AG10803 (cell line): ENCODE data around the gene CHD1.
A peak's percentile ranks its signal among the peaks of the same experiment; 100 is the strongest.

Source experiments
- DNase-seq: peaks from one replicate; pipeline ENCODE4 v3.0.0; 2010; ENCODE audit warnings: low read depth
- H3K4me3 ChIP-seq: 2 replicates; pipeline ENCODE4 v1.5.1; 2011; ENCODE audit warnings: mild to moderate bottlenecking, low read length, control low read depth
- TF ChIP-seq, protein P1 (sequence below): conservative IDR thresholded peaks from 2 replicates; pipeline ENCODE4 v1.5.1; 2011; ENCODE audit warnings: mild to moderate bottlenecking, low read length, control low read depth, inconsistent platforms

CHD1 gene

DNA sequence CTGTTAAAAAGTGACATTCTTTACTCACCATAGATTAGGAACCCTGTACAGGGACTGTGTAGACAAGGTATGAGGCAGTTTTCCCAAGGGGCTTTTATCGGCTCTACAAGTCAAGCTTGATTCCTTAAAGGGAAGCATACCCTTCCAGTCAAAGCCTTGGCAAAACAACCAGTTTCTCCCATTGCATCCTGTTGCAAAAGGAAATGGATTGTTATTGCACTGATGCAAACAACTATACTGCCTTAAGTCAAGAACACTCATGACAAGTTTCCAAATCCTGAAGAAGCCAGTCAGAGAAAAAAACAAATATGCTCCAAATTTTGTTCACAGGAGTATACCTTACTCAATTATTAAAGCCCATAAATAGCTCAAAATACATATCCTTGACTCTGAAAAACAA lies 87.9 kb downstream of the CHD1 start:
- no peak for DNase-seq
- H3K4me3 ChIP-seq, result no peak overlapping the region
- TF ChIP-seq, protein P1, sequence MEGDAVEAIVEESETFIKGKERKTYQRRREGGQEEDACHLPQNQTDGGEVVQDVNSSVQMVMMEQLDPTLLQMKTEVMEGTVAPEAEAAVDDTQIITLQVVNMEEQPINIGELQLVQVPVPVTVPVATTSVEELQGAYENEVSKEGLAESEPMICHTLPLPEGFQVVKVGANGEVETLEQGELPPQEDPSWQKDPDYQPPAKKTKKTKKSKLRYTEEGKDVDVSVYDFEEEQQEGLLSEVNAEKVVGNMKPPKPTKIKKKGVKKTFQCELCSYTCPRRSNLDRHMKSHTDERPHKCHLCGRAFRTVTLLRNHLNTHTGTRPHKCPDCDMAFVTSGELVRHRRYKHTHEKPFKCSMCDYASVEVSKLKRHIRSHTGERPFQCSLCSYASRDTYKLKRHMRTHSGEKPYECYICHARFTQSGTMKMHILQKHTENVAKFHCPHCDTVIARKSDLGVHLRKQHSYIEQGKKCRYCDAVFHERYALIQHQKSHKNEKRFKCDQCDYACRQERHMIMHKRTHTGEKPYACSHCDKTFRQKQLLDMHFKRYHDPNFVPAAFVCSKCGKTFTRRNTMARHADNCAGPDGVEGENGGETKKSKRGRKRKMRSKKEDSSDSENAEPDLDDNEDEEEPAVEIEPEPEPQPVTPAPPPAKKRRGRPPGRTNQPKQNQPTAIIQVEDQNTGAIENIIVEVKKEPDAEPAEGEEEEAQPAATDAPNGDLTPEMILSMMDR, result no peak

DNA sequence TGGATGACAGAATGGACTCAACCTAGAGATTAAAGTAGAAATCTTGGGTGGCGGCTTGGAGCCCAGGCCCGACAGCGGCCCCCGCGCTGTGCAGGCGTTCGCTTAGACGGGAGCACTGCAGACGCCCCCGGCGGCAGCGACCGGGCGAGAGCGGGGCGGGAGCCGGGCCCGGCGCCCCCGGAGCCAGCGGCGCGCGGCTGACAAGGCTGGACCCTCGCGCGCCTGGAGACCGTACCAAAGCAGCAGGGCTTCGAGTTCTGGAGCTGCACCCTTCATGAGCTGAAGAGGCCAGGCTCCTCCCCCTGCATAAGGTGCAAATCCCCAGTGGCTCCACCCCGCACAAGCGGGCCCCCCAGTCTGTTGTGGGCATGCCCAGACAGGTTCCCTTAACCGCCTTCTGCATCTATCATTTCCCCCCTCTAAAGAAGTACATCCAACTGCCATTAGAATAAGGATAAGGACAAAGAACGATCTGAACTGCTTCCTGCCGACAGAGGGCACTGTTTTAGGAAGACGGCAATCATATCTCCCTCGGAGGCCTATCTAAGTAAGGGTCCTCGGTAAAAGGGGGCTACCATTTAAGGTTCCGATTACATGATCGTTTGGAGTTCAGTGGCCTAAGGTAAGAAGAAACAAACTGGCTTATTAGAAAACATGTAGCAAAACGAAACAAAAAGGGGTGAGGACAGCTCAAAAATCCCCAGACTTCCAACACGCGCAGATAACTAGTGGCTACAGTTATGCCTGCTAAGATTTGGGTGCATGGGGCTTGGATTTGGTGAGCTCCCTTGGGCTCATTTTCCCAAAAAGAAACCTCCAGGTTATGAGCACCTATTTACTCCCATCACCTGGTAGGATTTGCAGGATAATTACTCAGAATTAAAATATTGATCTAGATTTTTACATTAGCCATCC lies 89.1 kb downstream of the CHD1 start:
- H3K4me3 ChIP-seq, result peak overlapping the region; percentile 23; the same call in 1 of the 2 replicates
- peak; percentile 8 for DNase-seq
- TF ChIP-seq, protein P1, result peak; percentile 52

DNA sequence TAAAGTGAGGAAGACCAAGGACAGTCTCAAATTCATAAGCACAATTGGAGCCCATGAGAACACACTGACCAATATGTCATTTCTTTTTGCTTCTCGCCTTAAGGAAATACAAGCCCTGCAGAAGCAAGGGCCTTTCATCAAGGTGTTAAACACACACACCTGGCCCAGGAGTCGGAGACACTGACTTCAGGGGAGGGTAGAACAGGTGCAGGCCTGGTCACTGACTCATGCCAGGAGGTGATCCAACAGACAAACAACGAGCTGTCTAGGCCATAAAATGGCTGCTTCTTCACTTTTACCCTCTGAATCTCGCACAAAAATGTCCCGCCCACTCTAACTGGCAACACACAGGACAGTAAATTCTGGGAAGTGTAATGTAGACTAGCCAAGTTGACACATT lies 92.6 kb downstream of the CHD1 start:
- TF ChIP-seq, protein P1, result no peak
- DNase-seq, result no peak
- no peak overlapping the region for H3K4me3 ChIP-seq

DNA sequence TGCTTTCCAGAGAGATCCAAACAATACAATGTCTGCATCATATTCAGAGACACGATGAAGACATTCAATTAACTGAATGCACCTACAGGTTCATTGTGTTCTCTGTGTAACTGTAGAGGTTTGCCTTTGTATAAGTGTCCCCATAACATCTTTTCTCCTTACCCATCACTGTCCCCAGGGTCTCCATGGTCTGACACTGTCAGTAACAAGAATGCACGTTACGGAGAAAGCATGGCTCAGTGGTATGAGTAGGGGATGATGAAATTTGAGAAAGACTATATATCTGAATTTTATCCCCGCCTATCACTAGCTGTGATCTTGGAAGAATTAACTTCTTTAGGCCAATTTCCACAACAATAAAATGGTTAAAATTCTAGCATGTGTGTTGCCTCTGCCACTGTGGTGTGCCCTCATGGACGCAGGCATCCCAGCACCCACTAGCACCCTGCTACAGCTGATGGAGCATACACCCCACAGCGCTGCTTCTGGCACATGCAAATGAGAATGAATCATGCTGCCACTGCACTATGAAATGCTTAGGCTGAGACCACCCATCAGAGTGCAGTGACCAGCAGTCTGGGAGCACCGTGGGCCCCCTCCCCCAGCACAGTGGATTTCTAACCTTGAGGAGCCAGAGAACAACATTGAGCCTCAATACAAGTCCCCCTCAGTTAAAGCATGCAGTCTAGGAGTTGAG lies 101.1 kb downstream of the CHD1 start:
- H3K4me3 ChIP-seq, result no peak overlapping the region
- TF ChIP-seq, protein P1, result no peak
- no peak for DNase-seq

DNA sequence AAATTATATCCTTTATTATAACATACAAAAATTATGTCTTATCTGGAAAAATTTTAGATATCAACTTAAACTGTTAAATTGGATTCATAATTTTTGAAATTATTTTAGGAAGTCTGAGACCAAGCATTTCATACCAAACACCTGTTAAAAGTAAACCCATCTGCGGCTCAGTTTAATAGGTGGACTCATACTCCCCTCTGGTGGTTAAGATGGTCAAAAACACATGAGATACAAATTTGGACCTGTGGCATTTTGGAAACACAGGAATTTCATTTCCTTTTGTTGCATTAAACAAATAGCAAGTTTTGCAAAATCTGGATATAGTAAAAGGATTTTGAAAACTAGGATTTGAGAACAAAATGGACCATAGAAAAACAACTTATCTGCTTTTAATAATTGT lies 101.6 kb downstream of the CHD1 start:
- H3K4me3 ChIP-seq, result no peak overlapping the region
- DNase-seq, result peak; percentile 59
- TF ChIP-seq, protein P1, result peak; percentile 76

DNA sequence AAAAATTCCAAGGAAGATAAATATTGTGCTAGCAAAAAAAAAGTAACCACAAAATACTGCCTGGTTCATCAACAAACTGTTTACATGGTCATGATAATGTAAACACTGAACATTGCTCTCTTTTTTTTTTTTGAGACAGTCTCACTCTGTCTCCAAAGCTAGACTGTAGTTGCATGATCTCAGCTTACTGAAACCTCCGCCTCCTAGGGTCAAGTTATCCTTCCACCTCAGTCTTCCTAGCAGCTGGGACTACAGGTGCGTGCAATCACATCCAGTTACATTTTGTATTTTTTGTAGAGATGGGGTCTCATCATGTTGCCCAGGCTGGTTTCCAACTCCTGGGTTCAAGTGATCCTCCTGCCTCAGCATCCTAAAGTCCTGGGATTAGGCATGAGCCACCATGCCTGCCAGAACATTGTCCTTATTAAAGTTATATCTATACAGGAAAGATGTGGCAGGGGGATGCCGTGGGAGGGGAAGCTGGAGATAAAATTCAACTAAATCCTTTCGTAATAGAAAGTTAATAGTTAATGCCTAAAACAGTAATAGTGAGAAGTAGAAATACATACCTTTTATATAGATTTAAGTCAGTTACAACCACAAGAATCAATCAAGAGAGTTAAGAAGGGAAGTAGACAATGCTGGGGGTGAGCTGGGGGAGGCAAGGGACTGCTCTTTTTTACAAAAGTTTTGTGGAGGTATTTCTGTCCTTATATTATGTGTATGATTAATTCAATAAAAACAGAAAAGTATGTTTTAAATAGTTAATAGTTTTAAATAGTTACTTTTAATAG lies 103.0 kb downstream of the CHD1 start:
- no peak overlapping the region for H3K4me3 ChIP-seq
- TF ChIP-seq, protein P1, result no peak
- no peak for DNase-seq
